ENCODE data around the gene CC2D1A. TPM values are rescaled to one million over a fixed set of nuclear protein-coding genes. Genes with fewer than 3 reads are reported as not detected.

CC2D1A gene
- total and polyA plus RNA-seq, 4 donors = 7.4 to 12.0 (median 9.9) TPM

GRCh38 chr19:13963603-13964105, 57.7 kb downstream of the CC2D1A start:
- H3K4me1 ChIP-seq (ENCODE audit: control insufficient read depth in 4 of 4, insufficient read depth in 4 of 4, low read length in 3 of 4) = no peaks in the 10 kb centered on the region
- no peak overlapping the region for H3K27ac ChIP-seq (ENCODE audit: low read depth in 1 of 2, low read length in 2 of 2)
- no peak overlapping the region for H3K9ac ChIP-seq (ENCODE audit: low read depth in 1 of 2, low read length in 2 of 2)
- no peaks in the 10 kb centered on the region for H3K9me3 ChIP-seq (ENCODE audit: control insufficient read depth in 4 of 4, low read length in 3 of 4)
- no peak for TF ChIP-seq CTCF (IDR thresholded peaks at IDR 0.05; ENCODE audit: low read depth, low read length, missing input control)
- TF ChIP-seq TAF1 (conservative IDR thresholded peaks at IDR 0.05) = no peak
- TF ChIP-seq JUND (IDR thresholded peaks at IDR 0.05) = no peak
- TF ChIP-seq, protein P1, sequence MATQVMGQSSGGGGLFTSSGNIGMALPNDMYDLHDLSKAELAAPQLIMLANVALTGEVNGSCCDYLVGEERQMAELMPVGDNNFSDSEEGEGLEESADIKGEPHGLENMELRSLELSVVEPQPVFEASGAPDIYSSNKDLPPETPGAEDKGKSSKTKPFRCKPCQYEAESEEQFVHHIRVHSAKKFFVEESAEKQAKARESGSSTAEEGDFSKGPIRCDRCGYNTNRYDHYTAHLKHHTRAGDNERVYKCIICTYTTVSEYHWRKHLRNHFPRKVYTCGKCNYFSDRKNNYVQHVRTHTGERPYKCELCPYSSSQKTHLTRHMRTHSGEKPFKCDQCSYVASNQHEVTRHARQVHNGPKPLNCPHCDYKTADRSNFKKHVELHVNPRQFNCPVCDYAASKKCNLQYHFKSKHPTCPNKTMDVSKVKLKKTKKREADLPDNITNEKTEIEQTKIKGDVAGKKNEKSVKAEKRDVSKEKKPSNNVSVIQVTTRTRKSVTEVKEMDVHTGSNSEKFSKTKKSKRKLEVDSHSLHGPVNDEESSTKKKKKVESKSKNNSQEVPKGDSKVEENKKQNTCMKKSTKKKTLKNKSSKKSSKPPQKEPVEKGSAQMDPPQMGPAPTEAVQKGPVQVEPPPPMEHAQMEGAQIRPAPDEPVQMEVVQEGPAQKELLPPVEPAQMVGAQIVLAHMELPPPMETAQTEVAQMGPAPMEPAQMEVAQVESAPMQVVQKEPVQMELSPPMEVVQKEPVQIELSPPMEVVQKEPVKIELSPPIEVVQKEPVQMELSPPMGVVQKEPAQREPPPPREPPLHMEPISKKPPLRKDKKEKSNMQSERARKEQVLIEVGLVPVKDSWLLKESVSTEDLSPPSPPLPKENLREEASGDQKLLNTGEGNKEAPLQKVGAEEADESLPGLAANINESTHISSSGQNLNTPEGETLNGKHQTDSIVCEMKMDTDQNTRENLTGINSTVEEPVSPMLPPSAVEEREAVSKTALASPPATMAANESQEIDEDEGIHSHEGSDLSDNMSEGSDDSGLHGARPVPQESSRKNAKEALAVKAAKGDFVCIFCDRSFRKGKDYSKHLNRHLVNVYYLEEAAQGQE (IDR thresholded peaks at IDR 0.05) = no peak
- TF ChIP-seq ZBTB33 (IDR thresholded peaks at IDR 0.05) = no peak
- no peak for TF ChIP-seq HNF4G (IDR thresholded peaks at IDR 0.05)
- TF ChIP-seq, protein P2, sequence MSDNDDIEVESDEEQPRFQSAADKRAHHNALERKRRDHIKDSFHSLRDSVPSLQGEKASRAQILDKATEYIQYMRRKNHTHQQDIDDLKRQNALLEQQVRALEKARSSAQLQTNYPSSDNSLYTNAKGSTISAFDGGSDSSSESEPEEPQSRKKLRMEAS (IDR thresholded peaks at IDR 0.05) = no peak
- no peak for TF ChIP-seq SP1 (IDR thresholded peaks at IDR 0.05)
- TF ChIP-seq RAD21 (IDR thresholded peaks at IDR 0.05) = no peak
- no peak for TF ChIP-seq EGR1 (IDR thresholded peaks at IDR 0.05; ENCODE audit: low read depth in 2 of 2)
- TF ChIP-seq, protein P3, sequence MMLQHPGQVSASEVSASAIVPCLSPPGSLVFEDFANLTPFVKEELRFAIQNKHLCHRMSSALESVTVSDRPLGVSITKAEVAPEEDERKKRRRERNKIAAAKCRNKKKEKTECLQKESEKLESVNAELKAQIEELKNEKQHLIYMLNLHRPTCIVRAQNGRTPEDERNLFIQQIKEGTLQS (IDR thresholded peaks at IDR 0.05) = no peak
- TF ChIP-seq RXRA (IDR thresholded peaks at IDR 0.05) = no peak
- TF ChIP-seq NR2F2 (IDR thresholded peaks at IDR 0.05) = no peak
- TF ChIP-seq FOXA1 (IDR thresholded peaks at IDR 0.05) = no peak
- no peak for TF ChIP-seq FOXA2 (IDR thresholded peaks at IDR 0.05)
- TF ChIP-seq GABPA (IDR thresholded peaks at IDR 0.05 in 1 of 2, conservative IDR thresholded peaks at IDR 0.05 in 1 of 2) = no peak
- TF ChIP-seq YY1 (IDR thresholded peaks at IDR 0.05) = no peak
- 95% methylated on average over 48 of the region's 48 CpGs for WGBS
- DNase-seq (ENCODE audit: low spot score) = no peak
- H3K4me3 ChIP-seq (ENCODE audit: low read depth in 1 of 3, low read length in 3 of 3) = no peak overlapping the region
- no peaks in the 10 kb centered on the region for H3K27me3 ChIP-seq (ENCODE audit: control insufficient read depth in 4 of 4, insufficient read depth in 4 of 4, low read length in 3 of 4)
- H3K36me3 ChIP-seq (ENCODE audit: control insufficient read depth in 4 of 4, insufficient read depth in 3 of 4, low read depth in 1 of 4, low read length in 3 of 4) = peaks cover 20 to 67% (median 32%) of the 10 kb centered on the region in 4 donors

Measured in liver (tissue), 9 donors.